Stomach (tissue), 9 donors: ENCODE measurements around the gene SPACDR. TPM values are rescaled to one million over a fixed set of nuclear protein-coding genes. Genes with fewer than 3 reads are reported as not detected.
A peak's percentile ranks its signal among the peaks of the same experiment; 100 is the strongest.

Experiments
- DNase-seq, 2 donors: peaks; one replicate each; pipeline versions ENCODE4 v3.0.0 to v3.0.0-alpha.2; 2013 to 2019
- H3K27ac ChIP-seq, 5 donors: fragments of 200-600 bp in 4 of 5; sonication (generic) in 4 of 5; one replicate each; pipeline ENCODE4 v1.5.1; 2013 to 2019; ENCODE audit warnings: mild to moderate bottlenecking in 1 of 5, moderate library complexity in 1 of 5
- H3K27me3 ChIP-seq, 3 donors: fragments of 200-600 bp; sonication (generic); one replicate each; pipeline ENCODE4 v1.5.1; 2017 to 2019; ENCODE audit warnings: mixed run types in 1 of 3
- H3K36me3 ChIP-seq, 4 donors: fragments of 200-600 bp; sonication (generic); 1 replicate in 3 of 4; 2 replicates in 1 of 4; pipeline ENCODE4 v1.5.1; 2016 to 2019
- H3K4me1 ChIP-seq, 4 donors: fragments of 200-600 bp; sonication (generic); one replicate each; pipeline ENCODE4 v1.5.1; 2016 to 2019
- H3K4me3 ChIP-seq, 4 donors: fragments of 200-600 bp; sonication (generic) in 3 of 4; one replicate each; pipeline ENCODE4 v1.5.1; 2016 to 2019; ENCODE audit warnings: mild to moderate bottlenecking in 1 of 4
- H3K9me3 ChIP-seq, 4 donors: fragments of 200-600 bp; sonication (generic); one replicate each; pipeline ENCODE4 v1.5.1; 2016 to 2019
- EP300 ChIP-seq: sonication (generic); formaldehyde crosslinking; IDR thresholded peaks from one replicate; pipeline ENCODE4 v1.6.1; 2017; ENCODE audit warnings: antibody characterized with exemption
- POLR2A ChIP-seq, 4 donors: fragments of 450-650 bp; IDR thresholded peaks; one replicate each; pipeline ENCODE4 v1.6.1; 2016; ENCODE audit warnings: antibody characterized with exemption in 4 of 4, control low read depth in 2 of 4, mild to moderate bottlenecking in 1 of 4, moderate library complexity in 1 of 4
- POLR2AphosphoS5 ChIP-seq, 3 donors: sonication (generic); formaldehyde crosslinking; IDR thresholded peaks; one replicate each; pipeline ENCODE4 v1.6.1; 2016; ENCODE audit warnings: antibody characterized with exemption in 3 of 3
- WGBS, 5 donors: extraction: QIAGEN DNeasy Blood & Tissue Kit in 3 of 5; methylation state at CpG; one replicate each; pipeline versions ENCODE4 v1.1.5 to v1.1.7; 2013 to 2018; 5-methylcytosine and 5-hydroxymethylcytosine counted together
- intact Hi-C: fragments of 100-400 bp; cut with DNase I; formaldehyde crosslinking; loops from one replicate; pipeline ENCODE4 v1.15.1; 2023; ENCODE audit warnings: low total_unique reads
- polyA plus RNA-seq, 3 donors: library from polyadenylated mRNA; stranded (reverse); fragments of 200-250 nt; gene quantifications; one replicate each; pipeline ENCODE4 v1.2.3, GENCODE V29; 2013
- total RNA-seq, 5 donors: library from RNA; depleted of rRNA; stranded (reverse); fragments of >200 nt; gene quantifications; one replicate each; pipeline versions ENCODE4 v1.1.0 to v1.2.3, GENCODE V29; 2014 to 2016
- TF ChIP-seq, protein P1 (sequence below), 7 experiments: fragments of 450-650 bp in 4 of 7; fragments of 200-600 bp in 3 of 7; sonication (generic) in 3 of 7; IDR thresholded peaks; one replicate each; pipeline ENCODE4 v1.5.1; 2016 to 2019; ENCODE audit warnings: antibody characterized with exemption in 7 of 7, control low read depth in 2 of 7, mild to moderate bottlenecking in 1 of 7
- donor health status: healthy with polysubstance abuse.
- donor health status: Bipolar disorder and iron deficiency.
- donor health status: healthy.

The SPACDR gene
- total and polyA plus RNA-seq, 8 donors: 0.65 to 2.3 (median 1.1) TPM; not detected in 5

GRCh38 chr7:100493476-100494264, 29.6 kb upstream of the SPACDR start:
- no peak for TF ChIP-seq EP300
- TF ChIP-seq, protein P1, sequence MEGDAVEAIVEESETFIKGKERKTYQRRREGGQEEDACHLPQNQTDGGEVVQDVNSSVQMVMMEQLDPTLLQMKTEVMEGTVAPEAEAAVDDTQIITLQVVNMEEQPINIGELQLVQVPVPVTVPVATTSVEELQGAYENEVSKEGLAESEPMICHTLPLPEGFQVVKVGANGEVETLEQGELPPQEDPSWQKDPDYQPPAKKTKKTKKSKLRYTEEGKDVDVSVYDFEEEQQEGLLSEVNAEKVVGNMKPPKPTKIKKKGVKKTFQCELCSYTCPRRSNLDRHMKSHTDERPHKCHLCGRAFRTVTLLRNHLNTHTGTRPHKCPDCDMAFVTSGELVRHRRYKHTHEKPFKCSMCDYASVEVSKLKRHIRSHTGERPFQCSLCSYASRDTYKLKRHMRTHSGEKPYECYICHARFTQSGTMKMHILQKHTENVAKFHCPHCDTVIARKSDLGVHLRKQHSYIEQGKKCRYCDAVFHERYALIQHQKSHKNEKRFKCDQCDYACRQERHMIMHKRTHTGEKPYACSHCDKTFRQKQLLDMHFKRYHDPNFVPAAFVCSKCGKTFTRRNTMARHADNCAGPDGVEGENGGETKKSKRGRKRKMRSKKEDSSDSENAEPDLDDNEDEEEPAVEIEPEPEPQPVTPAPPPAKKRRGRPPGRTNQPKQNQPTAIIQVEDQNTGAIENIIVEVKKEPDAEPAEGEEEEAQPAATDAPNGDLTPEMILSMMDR (IDR thresholded peaks at IDR 0.05): peak in 1 of 7 experiments; percentile 12
- Histone ChIP-seq H3K4me3 (peak overlapping the region; percentile 38 to 48 (median 42)), H3K9me3 (no peaks in the 10 kb centered on the region), H3K27ac (peak overlapping the region in 1 of 5 donors; percentile 43), H3K4me1 (peaks cover 11 to 18% (median 14%) of the 10 kb centered on the region in 4 donors), H3K36me3 (no peaks in the 10 kb centered on the region), H3K27me3 (peaks cover 0 to 14% (median 8%) of the 10 kb centered on the region in 3 donors)
- intact Hi-C loops: no loop called here
- peak; percentile 61 to 86 for DNase-seq
- WGBS, 5 donors: 3 to 6% (median 5%) methylated on average over 11 to 56 of the region's 56 CpGs

- no peaks in the 10 kb centered on the region for H3K36me3 ChIP-seq
- H3K4me1 ChIP-seq: peaks cover 11 to 18% (median 14%) of the 10 kb centered on the region in 4 donors
- H3K4me3 ChIP-seq: peak overlapping the region; percentile 38 to 48 (median 42)
- peaks cover 0 to 14% (median 8%) of the 10 kb centered on the region in 3 donors for H3K27me3 ChIP-seq
- no peak for DNase-seq
- 80 to 89% (median 83%) methylated on average over 5 of the region's 5 CpGs for WGBS, 5 donors
- intact Hi-C loops: no loop called here
- no peaks in the 10 kb centered on the region for H3K9me3 ChIP-seq
- no peak overlapping the region for H3K27ac ChIP-seq
- TF ChIP-seq POLR2A (IDR thresholded peaks at IDR 0.05): no peak
- TF ChIP-seq, protein P1 (IDR thresholded peaks at IDR 0.05): no peak
- TF ChIP-seq POLR2AphosphoS5 (IDR thresholded peaks at IDR 0.05): no peak
- TF ChIP-seq EP300: no peak
These were observed 28.8 kb upstream of the SPACDR start for GRCh38 chr7:100492738-100493475.

GRCh38 chr7:100491192-100491578, 27.1 kb upstream of the SPACDR start:
- WGBS, 5 donors: 82 to 97% (median 96%) methylated on average over 5 of the region's 5 CpGs
- H3K4me1 ChIP-seq: peaks cover 11 to 18% (median 14%) of the 10 kb centered on the region in 4 donors
- H3K36me3 ChIP-seq: no peaks in the 10 kb centered on the region
- no peak overlapping the region for H3K27ac ChIP-seq
- no peak overlapping the region for H3K4me3 ChIP-seq
- intact Hi-C loops: no loop called here
- TF ChIP-seq EP300 (no peak), POLR2A (IDR thresholded peaks at IDR 0.05) (no peak), POLR2AphosphoS5 (IDR thresholded peaks at IDR 0.05) (no peak)
- TF ChIP-seq, protein P1 (IDR thresholded peaks at IDR 0.05): no peak
- DNase-seq: no peak
- peaks cover 0 to 14% (median 8%) of the 10 kb centered on the region in 3 donors for H3K27me3 ChIP-seq
- H3K9me3 ChIP-seq: no peaks in the 10 kb centered on the region

- Histone ChIP-seq H3K9me3 (no peaks in the 10 kb centered on the region), H3K36me3 (no peaks in the 10 kb centered on the region), H3K27ac (no peak overlapping the region), H3K4me3 (no peak overlapping the region), H3K4me1 (peaks cover 11 to 18% (median 14%) of the 10 kb centered on the region in 4 donors), H3K27me3 (peaks cover 0 to 14% (median 8%) of the 10 kb centered on the region in 3 donors)
- TF ChIP-seq, protein P1 (IDR thresholded peaks at IDR 0.05): no peak
- TF ChIP-seq EP300: no peak
- no peak for TF ChIP-seq POLR2A (IDR thresholded peaks at IDR 0.05)
- TF ChIP-seq POLR2AphosphoS5 (IDR thresholded peaks at IDR 0.05): no peak
- DNase-seq: no peak
- whole genome bisulfite sequencing, 5 donors: 82 to 86% (median 86%) methylated on average over 24 to 25 of the region's 25 CpGs
- intact Hi-C loops: no loop called here
These were observed 26.6 kb upstream of the SPACDR start for GRCh38 chr7:100490483-100491191.
